H9 (cell line): ENCODE data around the gene NADK. TPM values are rescaled to one million over a fixed set of nuclear protein-coding genes. Genes with fewer than 3 reads are reported as not detected.
A peak's percentile ranks its signal among the peaks of the same experiment; 100 is the strongest.
"Not testable (repeated sequence)": the region's sequence is repeated elsewhere in the genome, so short reads cannot be mapped to it uniquely, and the experiment has no call there.

Experiments used
- DNase-seq: peaks from one replicate; pipeline ENCODE4 v3.0.0-alpha.2; 2017
- H2AFZ ChIP-seq: one replicate; pipeline ENCODE4 v1.6.1; 2013; ENCODE audit warnings: mild to moderate bottlenecking, low read length, control low read depth, moderate library complexity
- H2AK5ac ChIP-seq: 2 replicates; pipeline ENCODE4 v1.6.1; 2013; ENCODE audit warnings: low read length, control low read depth, mixed read lengths; ENCODE audit not compliant: insufficient read length
- H2BK120ac ChIP-seq: one replicate; pipeline ENCODE4 v1.6.1; 2013; ENCODE audit warnings: low read depth, mild to moderate bottlenecking, low read length, control low read depth, inconsistent platforms; ENCODE audit not compliant: poor library complexity, severe bottlenecking
- H2BK12ac ChIP-seq: 2 replicates; pipeline ENCODE4 v1.6.1; 2013; ENCODE audit warnings: low read length, control low read depth, mixed read lengths, low read depth; ENCODE audit not compliant: insufficient read length
- H2BK15ac ChIP-seq: 2 replicates; pipeline ENCODE4 v1.6.1; 2013; ENCODE audit warnings: low read depth, low read length, control low read depth
- H2BK20ac ChIP-seq: one replicate; pipeline ENCODE4 v1.6.1; 2013; ENCODE audit warnings: low read depth, mild to moderate bottlenecking, low read length, control low read depth, inconsistent platforms; ENCODE audit not compliant: poor library complexity, severe bottlenecking
- H2BK5ac ChIP-seq: 2 replicates; pipeline ENCODE4 v1.6.1; 2013; ENCODE audit warnings: low read length, control low read depth, mixed read lengths; ENCODE audit not compliant: insufficient read length
- H3K14ac ChIP-seq: 2 replicates; pipeline ENCODE4 v1.6.1; 2013; ENCODE audit warnings: low read length, control low read depth; ENCODE audit not compliant: insufficient read depth
- H3K18ac ChIP-seq: 2 replicates; pipeline ENCODE4 v1.6.1; 2013; ENCODE audit warnings: low read depth, mild to moderate bottlenecking, mixed read lengths, low read length, control low read depth; ENCODE audit not compliant: insufficient read length
- H3K23ac ChIP-seq: 2 replicates; pipeline ENCODE4 v1.6.1; 2013; ENCODE audit warnings: low read length, control low read depth, mixed read lengths, low read depth; ENCODE audit not compliant: insufficient read length
- H3K23me2 ChIP-seq: 2 replicates; pipeline ENCODE4 v1.6.1; 2013; ENCODE audit warnings: low read depth, mild to moderate bottlenecking, mixed read lengths, low read length, control low read depth; ENCODE audit not compliant: insufficient read length, poor library complexity, severe bottlenecking
- H3K27ac ChIP-seq: 2 replicates; pipeline ENCODE4 v1.5.1; 2013; ENCODE audit warnings: low read length, control low read depth, mixed read lengths, low read depth; ENCODE audit not compliant: insufficient read length
- H3K27me3 ChIP-seq: 2 replicates; pipeline ENCODE4 v1.6.1; 2013; ENCODE audit warnings: low read length, control low read depth, inconsistent platforms; ENCODE audit not compliant: insufficient read depth
- H3K4ac ChIP-seq: 2 replicates; pipeline ENCODE4 v1.6.1; 2013; ENCODE audit warnings: low read depth, mild to moderate bottlenecking, control low read depth, inconsistent platforms, low read length, moderate library complexity
- H3K4me1 ChIP-seq: 2 replicates; pipeline ENCODE4 v1.6.1; 2013; ENCODE audit warnings: low read length, control low read depth, inconsistent platforms; ENCODE audit not compliant: insufficient read depth
- H3K4me2 ChIP-seq: 2 replicates; pipeline ENCODE4 v1.6.1; 2013; ENCODE audit warnings: low read length, control low read depth, mixed read lengths; ENCODE audit not compliant: insufficient read length, insufficient read depth
- H3K56ac ChIP-seq: 2 replicates; pipeline ENCODE4 v1.6.1; 2013; ENCODE audit warnings: low read depth, mild to moderate bottlenecking, mixed read lengths, low read length, control low read depth; ENCODE audit not compliant: insufficient read length
- H3K79me1 ChIP-seq: 2 replicates; pipeline ENCODE4 v1.6.1; 2013; ENCODE audit warnings: low read depth, mild to moderate bottlenecking, moderate library complexity, low read length, control low read depth, inconsistent platforms; ENCODE audit not compliant: insufficient read depth, poor library complexity, severe bottlenecking
- H3K79me2 ChIP-seq: 2 replicates; pipeline ENCODE4 v1.6.1; 2013; ENCODE audit warnings: low read length, control low read depth, inconsistent platforms; ENCODE audit not compliant: insufficient read depth
- H3K9ac ChIP-seq: 2 replicates; pipeline ENCODE4 v1.6.1; 2013; ENCODE audit warnings: low read length, control low read depth, mixed read lengths; ENCODE audit not compliant: insufficient read length; ENCODE audit errors: extremely low read depth
- H3K9me3 ChIP-seq: one replicate; pipeline ENCODE4 v1.6.1; 2013; ENCODE audit warnings: low read depth, low read length, inconsistent platforms; ENCODE audit not compliant: control insufficient read depth
- H3T11ph ChIP-seq: one replicate; pipeline ENCODE4 v1.6.1; 2013; ENCODE audit warnings: mild to moderate bottlenecking, low read length, control low read depth, inconsistent platforms
- H4K20me1 ChIP-seq: one replicate; pipeline ENCODE4 v1.6.1; 2013; ENCODE audit not compliant: control insufficient read depth, insufficient read length, insufficient read depth
- H4K5ac ChIP-seq: 2 replicates; pipeline ENCODE4 v1.6.1; 2013; ENCODE audit warnings: low read depth, mild to moderate bottlenecking, mixed read lengths, low read length, control low read depth; ENCODE audit not compliant: insufficient read length
- H4K8ac ChIP-seq: replicated peaks from 2 replicates; pipeline ENCODE4 v1.6.1; 2013; ENCODE audit warnings: low read length, control low read depth, mixed read lengths, low read depth; ENCODE audit not compliant: insufficient read length
- H4K91ac ChIP-seq: 2 replicates; pipeline ENCODE4 v1.6.1; 2013; ENCODE audit warnings: low read depth, mild to moderate bottlenecking, moderate library complexity, mixed read lengths, low read length, control low read depth; ENCODE audit not compliant: insufficient read length
- H3K27ac Mint-ChIP-seq, 3 experiments: 2 replicates in 2 of 3; 3 replicates in 1 of 3; pipeline ENCODE4 v1.8.0; 2020 to 2021; ENCODE audit warnings: mixed read lengths in 3 of 3, mild to moderate bottlenecking in 1 of 3, moderate library complexity in 1 of 3
- H3K27me3 Mint-ChIP-seq: 2 replicates; pipeline ENCODE4 v1.8.0; 2021; ENCODE audit warnings: low read depth, mild to moderate bottlenecking, moderate library complexity, mixed read lengths
- H3K36me3 Mint-ChIP-seq, 3 experiments: 2 replicates in 2 of 3; 3 replicates in 1 of 3; pipeline ENCODE4 v1.8.0; 2020 to 2021; ENCODE audit warnings: low read depth in 3 of 3, mixed read lengths in 3 of 3; ENCODE audit not compliant: insufficient read depth in 1 of 3
- H3K4me1 Mint-ChIP-seq, 2 experiments: 2 replicates each; pipeline ENCODE4 v1.8.0; 2020; ENCODE audit warnings: mixed read lengths in 2 of 2
- H3K4me3 Mint-ChIP-seq, 2 experiments: 2 replicates in 1 of 2; 3 replicates in 1 of 2; pipeline ENCODE4 v1.8.0; 2020 to 2021; ENCODE audit warnings: mild to moderate bottlenecking in 2 of 2, mixed read lengths in 2 of 2, moderate library complexity in 1 of 2
- H3K9me3 Mint-ChIP-seq, 2 experiments: 2 replicates in 1 of 2; 3 replicates in 1 of 2; pipeline ENCODE4 v1.8.0; 2020; ENCODE audit warnings: mild to moderate bottlenecking in 2 of 2, mixed read lengths in 2 of 2, moderate library complexity in 1 of 2
- WGBS: extraction: QIAGEN DNeasy Blood & Tissue Kit; methylation state at CpG from one replicate; pipeline ENCODE4 v1.1.7; 2013; ENCODE audit warnings: missing lambda C conversion rate, low lambda C conversion rate, mixed read lengths; ENCODE audit not compliant: insufficient read length; ENCODE audit errors: extremely low coverage; 5-methylcytosine and 5-hydroxymethylcytosine counted together
- total RNA-seq: library from RNA; stranded (reverse); gene quantifications from 2 replicates; pipeline ENCODE4 v1.2.1, GENCODE V29; 2021

Gene NADK
- total RNA-seq, 1 experiment from 2014 or later: 105 TPM

GRCh38 chr1:1745651-1746565, 32.4 kb downstream of the NADK start:
- H3K23me2 ChIP-seq, H4K91ac ChIP-seq, H3K56ac ChIP-seq, H3K79me2 ChIP-seq, H3K14ac ChIP-seq, H2AK5ac ChIP-seq, H3K4me1 Mint-ChIP-seq, H3K27me3 ChIP-seq, H3K23ac ChIP-seq, H2BK20ac ChIP-seq, H2BK12ac ChIP-seq, H3K9me3 ChIP-seq, H3K27me3 Mint-ChIP-seq, H2AFZ ChIP-seq, DNase-seq, H3T11ph ChIP-seq, H3K79me1 ChIP-seq, H4K5ac ChIP-seq, H2BK5ac ChIP-seq, H3K27ac ChIP-seq, H2BK120ac ChIP-seq, H3K4me2 ChIP-seq, H3K4ac ChIP-seq, H4K8ac ChIP-seq, H2BK15ac ChIP-seq, H3K4me1 ChIP-seq, H3K9me3 Mint-ChIP-seq, H4K20me1 ChIP-seq: not testable (repeated sequence)
- Histone ChIP-seq H3K9ac (peak overlapping the region; percentile 66), H3K18ac (peak overlapping the region; percentile 50)
- peak overlapping the region; percentile 70 to 94 (median 92); a peak in 5 of 7 replicates for H3K27ac Mint-ChIP-seq
- peaks cover 3 to 12% (median 10%) of the 10 kb centered on the region in 3 experiments; a peak in 6 of 7 replicates for H3K36me3 Mint-ChIP-seq
- no CpG with 5 or more reads among the region's 101 CpGs for WGBS
- H3K4me3 Mint-ChIP-seq: peak overlapping the region; percentile 64 to 74

- WGBS: no CpG with 5 or more reads among the region's 11 CpGs
- not testable (repeated sequence) for H3K9me3 ChIP-seq, H3K4me1 ChIP-seq, DNase-seq, H2AFZ ChIP-seq, H3K18ac ChIP-seq, H3K23ac ChIP-seq, H2BK20ac ChIP-seq, H3K4me1 Mint-ChIP-seq, H3K27me3 ChIP-seq, H2AK5ac ChIP-seq, H3K56ac ChIP-seq, H2BK120ac ChIP-seq, H4K91ac ChIP-seq, H2BK15ac ChIP-seq, H3K14ac ChIP-seq, H3K27ac Mint-ChIP-seq, H3K79me2 ChIP-seq, H4K5ac ChIP-seq, H4K20me1 ChIP-seq, H3K27ac ChIP-seq, H3K4me3 Mint-ChIP-seq, H2BK5ac ChIP-seq, H3K9me3 Mint-ChIP-seq, H3K27me3 Mint-ChIP-seq, H3K9ac ChIP-seq, H3T11ph ChIP-seq, H3K4ac ChIP-seq, H2BK12ac ChIP-seq, H3K4me2 ChIP-seq, H3K23me2 ChIP-seq, H3K79me1 ChIP-seq, H4K8ac ChIP-seq
- peaks cover 4 to 17% (median 11%) of the 10 kb centered on the region in 3 experiments; a peak in 6 of 7 replicates for H3K36me3 Mint-ChIP-seq
Measured at GRCh38 chr1:1742529-1742928, 35.7 kb downstream of the NADK start.
